Measurements from ENCODE around the gene SLC7A6. TPM values are rescaled to one million over a fixed set of nuclear protein-coding genes. Genes with fewer than 3 reads are reported as not detected.

Gene SLC7A6
- total and polyA plus RNA-seq, 2 of the 8 experiments (the other 6 are each of a cell fraction or from before 2014, with no cell fraction given) = 28.0 to 37.8 TPM

DNA sequence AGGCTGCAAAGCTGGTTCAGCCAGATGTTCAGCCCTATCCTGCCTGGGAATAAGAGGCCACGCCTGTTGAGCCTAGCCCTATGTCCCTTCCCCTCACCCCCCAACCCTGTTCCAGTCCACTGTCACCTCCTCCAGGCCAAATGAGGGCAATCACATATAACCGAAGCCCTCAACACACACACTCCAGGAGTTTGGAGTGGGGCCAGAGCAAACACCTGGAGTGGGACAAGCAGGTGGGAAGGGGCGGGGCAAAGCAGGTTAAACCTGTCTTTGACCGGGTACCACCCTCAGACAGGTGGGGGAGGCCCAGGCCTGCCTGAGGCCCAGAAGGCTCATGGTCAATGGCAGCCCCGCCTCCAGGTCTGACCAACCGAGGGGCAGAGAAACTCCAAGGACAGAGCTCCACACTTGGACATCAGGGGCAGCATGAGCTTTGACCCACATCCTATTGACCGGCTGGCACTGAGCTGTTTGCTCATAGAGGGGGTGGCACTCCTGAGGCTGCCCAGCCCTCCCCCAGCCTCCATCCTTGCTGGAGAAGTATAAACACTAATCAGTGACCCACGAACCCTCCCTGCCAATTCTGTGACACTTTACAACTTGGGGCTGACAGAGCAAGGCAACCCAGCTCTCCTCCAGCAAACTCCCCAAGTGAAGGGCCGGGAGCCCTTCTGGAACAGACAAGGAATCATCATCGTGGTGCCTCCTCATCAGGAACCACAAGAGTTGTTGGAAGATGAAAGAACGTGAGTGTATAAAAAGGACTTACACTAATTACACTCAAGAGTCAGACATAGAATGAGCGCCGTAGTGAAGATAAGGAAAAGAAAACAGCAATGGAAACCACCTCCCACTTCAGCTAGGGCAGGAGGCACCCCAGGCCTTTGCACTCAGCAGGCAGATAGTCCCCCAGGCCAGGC lies 29.9 kb upstream of the SLC7A6 start:
- H2AK5ac ChIP-seq (ENCODE audit: low read depth, low read length) = peak overlapping the region; percentile 33; the same call in 1 of the 2 replicates
- peak in 1 of 2 experiments; percentile 80 for DNase-seq (ENCODE audit: low read depth in 1 of 2, low spot score in 2 of 2)
- H3K27me3 ChIP-seq (replicated peaks in 1 of 4; ENCODE audit: control insufficient read depth in 3 of 4, extremely low read depth in 1 of 4, insufficient read depth in 3 of 4, low read length in 3 of 4) = no peaks in the 10 kb centered on the region
- H3K79me1 ChIP-seq (ENCODE audit: low read depth, low read length) = peaks cover 5% of the 10 kb centered on the region; the same call in 1 of the 2 replicates
- H3K23me2 ChIP-seq (ENCODE audit: low read depth, low read length) = peaks cover 22% of the 10 kb centered on the region
- H4K5ac ChIP-seq (ENCODE audit: insufficient read length, low read depth, low read length) = no peak overlapping the region
- no peak overlapping the region for H3K56ac ChIP-seq (replicated peaks; ENCODE audit: insufficient read length, low read depth, low read length)
- H2BK120ac ChIP-seq (replicated peaks; ENCODE audit: low read depth, low read length) = no peak overlapping the region
- no peak for FAIRE-seq
- H4K91ac ChIP-seq (replicated peaks; ENCODE audit: insufficient read length, low read length) = no peak overlapping the region
- H3K4me2 ChIP-seq (ENCODE audit: insufficient read depth in 1 of 2, low read depth in 2 of 2, low read length in 2 of 2) = peak overlapping the region; percentile 99
- H3K4ac ChIP-seq (replicated peaks; ENCODE audit: insufficient read length, low read depth, low read length) = no peak overlapping the region
- H2AFZ ChIP-seq (ENCODE audit: low read length) = no peak overlapping the region
- H2BK5ac ChIP-seq (ENCODE audit: low read depth, low read length) = peak overlapping the region; percentile 93; the same call in 1 of the 2 replicates
- H3K36me3 ChIP-seq (ENCODE audit: control insufficient read depth in 2 of 4, insufficient read depth in 4 of 4, low read length in 3 of 4) = peaks cover 9 to 30% (median 28%) of the 10 kb centered on the region in 4 experiments
- peak overlapping the region; percentile 59 to 85 (median 82) for H3K4me3 ChIP-seq (ENCODE audit: extremely low read depth in 1 of 4, insufficient read depth in 2 of 4, low read depth in 3 of 4, low read length in 4 of 4)
- H4K8ac ChIP-seq (ENCODE audit: extremely low read depth, insufficient read depth, low read length) = peak overlapping the region; percentile 18; the same call in 1 of the 2 replicates
- 54% methylated on average over 13 of the region's 13 CpGs; no CpG with 5 or more reads in 1 of the 2 experiments for WGBS, 2 experiments (ENCODE audit: extremely low coverage in 1 of 2, insufficient coverage in 1 of 2, insufficient read length in 1 of 2, insufficient replicate concordance in 2 of 2, low coverage in 1 of 2, low lambda C conversion rate in 2 of 2, missing lambda C conversion rate in 1 of 2)
- peak overlapping the region; percentile 24; the same call in 1 of the 2 replicates for H2BK15ac ChIP-seq (ENCODE audit: low read length)
- no peak overlapping the region for H2BK20ac ChIP-seq (ENCODE audit: low read length)
- no peaks in the 10 kb centered on the region for H3K9me3 ChIP-seq (ENCODE audit: insufficient read depth in 2 of 2, low read depth in 1 of 2, low read length in 1 of 2)
- POLR2A ChIA-PET (ENCODE audit: partially characterized antibody) = interaction anchor here (0.6 to 5.9 kb wide), 15 partner anchors 8 to 516 kb away, joined by 3 to 61 read pairs (median 3); partner anchors contain the start of genes GFOD2, NFATC3, PLA2G15 and RANBP10
- H2BK12ac ChIP-seq (ENCODE audit: low read depth, low read length) = peak overlapping the region; percentile 35; the same call in 1 of the 2 replicates
- CTCF ChIA-PET (ENCODE audit: partially characterized antibody) = interaction anchor here (0.5 to 1.5 kb wide), 6 partner anchors 15 to 173 kb away, joined by 3 to 13 read pairs (median 4); no protein-coding TSS in a partner anchor
- no peak overlapping the region for H3K27ac ChIP-seq (ENCODE audit: low read depth, low read length)
- peaks cover 21 to 33% of the 10 kb centered on the region in 2 experiments for H4K20me1 ChIP-seq (replicated peaks in 1 of 2; ENCODE audit: control insufficient read depth in 1 of 2, insufficient read depth in 2 of 2, low read length in 2 of 2)
- H3K18ac ChIP-seq (ENCODE audit: extremely low read depth, low read length) = peak overlapping the region; percentile 87
- H3K14ac ChIP-seq (ENCODE audit: insufficient read length) = no peak overlapping the region
- H3K79me2 ChIP-seq (ENCODE audit: control insufficient read depth in 1 of 2, insufficient read depth in 2 of 2, low read length in 2 of 2) = peaks cover 5 to 19% of the 10 kb centered on the region in 2 experiments
- no peak overlapping the region for H3K23ac ChIP-seq (ENCODE audit: insufficient read length)
- H3K4me1 ChIP-seq (replicated peaks in 1 of 4; ENCODE audit: control insufficient read depth in 3 of 4, insufficient read depth in 4 of 4, low read length in 3 of 4) = peaks cover 0 to 24% (median 19%) of the 10 kb centered on the region in 4 experiments; a peak in 5 of 7 replicates
- H3K9ac ChIP-seq (replicated peaks in 1 of 4; ENCODE audit: extremely low read depth in 1 of 4, low read depth in 3 of 4, low read length in 3 of 4) = peak overlapping the region in 3 of 4 experiments; percentile 30 to 75 (median 73); a peak in 5 of 7 replicates
- TF ChIP-seq JUN (IDR thresholded peaks at IDR 0.05; ENCODE audit: low read depth, low read length) (no peak), SP1 (IDR thresholded peaks at IDR 0.05; ENCODE audit: low read depth, low read length) (0 out of 2 replicates have a peak, but pooled peaks have one; percentile 37), RNF2 (IDR thresholded peaks at IDR 0.05; ENCODE audit: borderline replicate concordance, low read depth, low read length, missing control alignments, poor library complexity, severe bottlenecking) (no peak), ASH2L (IDR thresholded peaks at IDR 0.05; ENCODE audit: low read length) (peak; percentile 37), TBP (IDR thresholded peaks at IDR 0.05; ENCODE audit: low read depth, low read length) (no peak), POLR2AphosphoS5 (IDR thresholded peaks at IDR 0.05; ENCODE audit: low read depth, low read length) (no peak; the same call in 1 of the 2 replicates), ATF2 (IDR thresholded peaks at IDR 0.05; ENCODE audit: low read length) (no peak), NRF1 (IDR thresholded peaks at IDR 0.05; ENCODE audit: low read depth, low read length) (no peak)
